Brain microvascular endothelial cell (primary cell): ENCODE data around the gene CIITA.

ENCODE experiments used
- DNase-seq: peaks from one replicate; pipeline ENCODE4 v3.0.0-alpha.2; 2020
- H3K27ac ChIP-seq: fragments of 250-450 bp; sonication (Bioruptor Pico); 2 replicates; pipeline ENCODE4 v1.5.1; 2020; ENCODE audit warnings: mild to moderate bottlenecking, moderate library complexity
- H3K27me3 ChIP-seq: fragments of 250-450 bp; sonication (Bioruptor Pico); replicated peaks from 2 replicates; pipeline ENCODE4 v1.5.1; 2020; ENCODE audit warnings: mild to moderate bottlenecking
- H3K36me3 ChIP-seq: fragments of 250-450 bp; sonication (Bioruptor Pico); replicated peaks from 2 replicates; pipeline ENCODE4 v1.5.1; 2020; ENCODE audit warnings: mild to moderate bottlenecking
- H3K4me3 ChIP-seq: 2 replicates; pipeline ENCODE4 v1.5.1; 2011; ENCODE audit warnings: low read depth, mild to moderate bottlenecking, control low read depth, low read length, moderate library complexity
- CTCF ChIP-seq: IDR thresholded peaks from 2 replicates; pipeline ENCODE4 v1.5.1; 2011; ENCODE audit warnings: low read depth, mild to moderate bottlenecking, moderate library complexity, low read length, control low read depth, inconsistent platforms; ENCODE audit errors: missing control alignments
- in situ Hi-C: cut with HindIII; loops from 2 replicates; pipeline ENCODE4 v1.10.0; 2017; ENCODE audit warnings: low sequenced_read_pairs, low pct_ligation_motif_present

Gene CIITA

DNA sequence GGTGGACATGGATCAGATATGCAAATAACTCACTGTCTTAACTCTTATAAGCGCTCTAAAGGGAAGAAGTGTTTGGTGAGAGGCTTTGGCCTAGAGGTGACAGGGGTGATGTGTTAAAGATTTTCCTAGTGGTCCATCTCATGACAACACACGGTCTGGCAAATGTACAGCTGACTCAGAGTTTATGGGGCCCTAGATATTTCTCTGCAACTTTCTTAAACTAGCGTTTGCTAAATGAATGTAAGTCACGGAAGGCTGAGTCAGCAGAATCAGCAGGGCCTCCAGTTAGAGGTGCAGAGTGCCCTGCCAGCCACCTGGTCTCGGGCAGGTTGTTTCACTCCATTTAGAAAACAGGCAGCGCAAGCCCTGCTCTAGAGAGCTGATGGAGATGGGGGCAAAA is 107.5 kb downstream of the CIITA start:
- in situ Hi-C loops: no loop called here
- DNase-seq: no peak
- Histone ChIP-seq H3K27me3 (no peaks in the 10 kb centered on the region), H3K36me3 (peaks cover 3% of the 10 kb centered on the region), H3K27ac (no peak overlapping the region), H3K4me3 (no peak overlapping the region)
- TF ChIP-seq CTCF: no peak
